B cell (primary cell): ENCODE measurements around the gene IL25. TPM values are rescaled to one million over a fixed set of nuclear protein-coding genes. Genes with fewer than 3 reads are reported as not detected.

ENCODE experiments used
- ATAC-seq: fragments of 200-7000 bp; cut with Tn5 transposase; one replicate; pipeline ENCODE4 v1.10.0; 2021; ENCODE audit warnings: low read depth, mild to moderate bottlenecking, moderate number of reproducible peaks, moderate library complexity
- CTCF ChIA-PET: fragments of 350-600 bp; sonication (Branson Sonifier 250); formaldehyde crosslinking; loops from one replicate; lab custom pipeline; 2021; ENCODE audit warnings: antibody characterized with exemption, inconsistent platforms; lab: Charles Lee
- POLR2A ChIA-PET: fragments of 350-600 bp; sonication (Branson Sonifier 250); formaldehyde crosslinking; loops from one replicate; lab custom pipeline; 2021; ENCODE audit warnings: antibody characterized with exemption; lab: Charles Lee
- DNase-seq: peaks from one replicate; pipeline ENCODE4 v3.0.0; 2013
- H2AFZ ChIP-seq: 2 replicates; pipeline ENCODE4 v1.6.1; 2012; ENCODE audit warnings: mild to moderate bottlenecking, low read depth, low read length; ENCODE audit not compliant: insufficient read depth, poor library complexity, severe bottlenecking
- H3K27ac ChIP-seq, 2 donors: 1 replicate in 1 of 2; 2 replicates in 1 of 2; pipeline ENCODE4 v1.5.1; 2012 to 2013; ENCODE audit warnings: low read length in 2 of 2, mild to moderate bottlenecking in 2 of 2, moderate library complexity in 1 of 2
- H3K27me3 ChIP-seq, 4 experiments: fragments of 200-600 bp in 1 of 4; sonication (generic) in 1 of 4; replicated peaks in 1 of 4; 1 replicate in 2 of 4; 2 replicates in 2 of 4; pipeline versions ENCODE4 v1.6.1 to v1.7.0; 2013 to 2016; ENCODE audit warnings: low read length in 3 of 4, mild to moderate bottlenecking in 2 of 4, mixed read lengths in 1 of 4, moderate library complexity in 1 of 4; ENCODE audit not compliant: insufficient read depth in 4 of 4, control insufficient read depth in 3 of 4; ENCODE audit errors: control extremely low read depth in 1 of 4
- H3K36me3 ChIP-seq, 2 experiments: replicated peaks in 1 of 2; 1 replicate in 1 of 2; 2 replicates in 1 of 2; pipeline versions ENCODE4 v1.6.1 to v1.7.1; 2013; ENCODE audit warnings: low read length in 1 of 2; ENCODE audit not compliant: insufficient read depth in 2 of 2, control insufficient read depth in 1 of 2; ENCODE audit errors: control extremely low read depth in 1 of 2, extremely low read depth in 1 of 2
- H3K4me1 ChIP-seq, 2 donors: fragments of 200-600 bp in 1 of 2; sonication (generic) in 1 of 2; 1 replicate in 1 of 2; 2 replicates in 1 of 2; pipeline versions ENCODE4 v1.5.1 to v1.6.1; 2013 to 2017; ENCODE audit warnings: low read length in 2 of 2; ENCODE audit not compliant: control insufficient read depth in 2 of 2, insufficient read depth in 2 of 2
- H3K4me2 ChIP-seq: replicated peaks from 2 replicates; pipeline ENCODE3; 2012; ENCODE audit warnings: mild to moderate bottlenecking, low read depth, low read length; ENCODE audit not compliant: poor library complexity, severe bottlenecking
- H3K4me3 ChIP-seq, 5 experiments: fragments of 200-600 bp in 1 of 5; sonication (generic) in 1 of 5; 1 replicate in 3 of 5; 2 replicates in 2 of 5; pipeline versions ENCODE4 v1.5.1 to v1.7.0; 2011 to 2016; ENCODE audit warnings: low read length in 4 of 5, mild to moderate bottlenecking in 4 of 5, low read depth in 2 of 5, control low read depth in 1 of 5, moderate library complexity in 1 of 5; ENCODE audit not compliant: insufficient read depth in 1 of 5; ENCODE audit errors: control extremely low read depth in 1 of 5, extremely low read depth in 1 of 5
- H3K79me2 ChIP-seq: fragments of 200-600 bp; sonication (generic); one replicate; pipeline ENCODE4 v1.6.0; 2016; ENCODE audit warnings: low read length; ENCODE audit not compliant: control insufficient read depth, insufficient read depth
- H3K9ac ChIP-seq: fragments of 200-600 bp; sonication (generic); 2 replicates; pipeline ENCODE4 v1.6.1; 2017; ENCODE audit warnings: mild to moderate bottlenecking, low read length, moderate library complexity
- H3K9me3 ChIP-seq, 3 donors: one replicate each; pipeline versions ENCODE4 v1.6.1 to v1.7.1; 2013; ENCODE audit warnings: low read length in 2 of 3; ENCODE audit not compliant: control insufficient read depth in 2 of 3, insufficient read depth in 1 of 3; ENCODE audit errors: control extremely low read depth in 1 of 3
- H4K20me1 ChIP-seq: 2 replicates; pipeline ENCODE4 v1.6.0; 2012; ENCODE audit warnings: mild to moderate bottlenecking, low read length; ENCODE audit not compliant: insufficient read depth, control insufficient read depth, poor library complexity, severe bottlenecking
- H3K27ac Mint-ChIP-seq: one replicate; pipeline ENCODE4 v1.8.0; 2021; ENCODE audit warnings: mixed read lengths
- H3K27me3 Mint-ChIP-seq: one replicate; pipeline ENCODE4 v1.8.0; 2021; ENCODE audit warnings: mixed read lengths
- H3K4me1 Mint-ChIP-seq: one replicate; pipeline ENCODE4 v1.8.0; 2021; ENCODE audit warnings: mixed read lengths
- H3K4me3 Mint-ChIP-seq: one replicate; pipeline ENCODE4 v1.8.0; 2021; ENCODE audit warnings: mixed read lengths
- H3K9me3 Mint-ChIP-seq: one replicate; pipeline ENCODE4 v1.8.0; 2022; ENCODE audit warnings: mixed read lengths; ENCODE audit not compliant: insufficient read depth
- CTCF ChIP-seq: fragments of 200-600 bp; IDR thresholded peaks from one replicate; pipeline ENCODE4 v1.8.0; 2022; ENCODE audit warnings: antibody characterized with exemption, mild to moderate bottlenecking
- EZH2 ChIP-seq: IDR thresholded peaks from 2 replicates; pipeline ENCODE4 v1.6.1; 2012; ENCODE audit warnings: borderline replicate concordance, low read depth, mild to moderate bottlenecking, moderate library complexity, low read length; ENCODE audit not compliant: insufficient read depth, poor library complexity, severe bottlenecking
- WGBS: methylation state at CpG from one replicate; pipeline ENCODE4 v1.1.5; 2013; ENCODE audit warnings: missing lambda C conversion rate; ENCODE audit not compliant: insufficient coverage; 5-methylcytosine and 5-hydroxymethylcytosine counted together
- intact Hi-C: fragments of 100-400 bp; cut with micrococcal nuclease; formaldehyde crosslinking; loops from one replicate; pipeline ENCODE4 v1.10.0; 2022
- polyA plus RNA-seq: library from polyadenylated mRNA; depleted of rRNA; stranded (reverse); fragments of >200 nt; gene quantifications from 2 replicates; pipeline ENCODE4 v1.2.3, GENCODE V29; 2012
- total RNA-seq, 2 donors: library from RNA; stranded (reverse); fragments of 120-200 nt in 1 of 2; gene quantifications; 1 replicate in 1 of 2; 2 replicates in 1 of 2; pipeline versions ENCODE4 v1.2.3 to v1.2.4, GENCODE V29; 2013 to 2022

The IL25 gene
- total and polyA plus RNA-seq, 2 donors (not counting 1 experiment from before 2014, with no cell fraction given) = not detected

- POLR2A ChIA-PET = no interaction called here
- Histone ChIP-seq H4K20me1 (no peaks in the 10 kb centered on the region), H3K27me3 (peaks cover 0 to 26% (median 4%) of the 10 kb centered on the region in 4 experiments), H3K4me2 (no peak overlapping the region), H3K79me2 (no peaks in the 10 kb centered on the region), H3K27ac (no peak overlapping the region), H3K4me3 (no peak overlapping the region), H3K9me3 (peaks cover 0 to 1% (median 0%) of the 10 kb centered on the region in 3 donors), H3K36me3 (no peaks in the 10 kb centered on the region), H2AFZ (no peak overlapping the region), H3K9ac (no peak overlapping the region), H3K4me1 (no peaks in the 10 kb centered on the region)
- Mint-ChIP-seq H3K9me3 (no peaks in the 10 kb centered on the region), H3K27me3 (peaks cover 36% of the 10 kb centered on the region), H3K4me3 (no peak overlapping the region), H3K4me1 (no peaks in the 10 kb centered on the region), H3K27ac (no peak overlapping the region)
- DNase-seq (no peak), ATAC-seq (no peak)
- CTCF ChIA-PET = interaction anchor here (0.7 to 1.7 kb wide), 2 partner anchors 20 to 33 kb away, joined by 3 to 4 read pairs; no protein-coding TSS in a partner anchor
- intact Hi-C loops = no loop called here
- TF ChIP-seq EZH2 (no peak), CTCF (no peak)
- WGBS = 88% methylated on average over 17 of the region's 22 CpGs
Measured at GRCh38 chr14:23359722-23360447, 12.7 kb upstream of the IL25 start.

DNA sequence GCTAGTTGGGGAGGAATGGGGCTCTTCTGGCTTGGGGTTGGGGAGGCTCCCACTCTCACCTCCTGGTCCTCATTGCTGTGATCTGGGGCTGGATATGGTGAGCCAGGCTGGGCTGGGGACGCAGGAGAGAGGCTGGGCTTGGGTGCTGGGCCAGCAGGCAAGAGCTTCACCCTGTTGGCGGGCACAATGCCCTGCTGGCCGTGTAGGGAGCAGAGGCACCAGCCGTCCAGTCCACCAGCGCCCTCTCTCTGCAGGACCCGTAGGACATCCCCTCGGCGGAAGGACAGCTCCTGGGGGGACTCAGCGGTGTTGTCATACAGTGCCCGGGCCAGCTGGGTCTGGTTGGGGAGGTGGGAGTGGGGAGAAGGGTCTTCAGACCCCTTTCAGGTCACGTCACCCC, 12.1 kb upstream of the IL25 start:
- no peak overlapping the region for H3K4me3 ChIP-seq
- intact Hi-C loops = no loop called here
- Mint-ChIP-seq H3K4me3 (no peak overlapping the region), H3K9me3 (no peaks in the 10 kb centered on the region), H3K27me3 (peaks cover 32% of the 10 kb centered on the region), H3K27ac (no peak overlapping the region), H3K4me1 (no peaks in the 10 kb centered on the region)
- H3K27me3 ChIP-seq = peaks cover 0 to 22% (median 5%) of the 10 kb centered on the region in 4 experiments
- H4K20me1 ChIP-seq = no peaks in the 10 kb centered on the region
- peaks cover 0 to 3% (median 0%) of the 10 kb centered on the region in 3 donors for H3K9me3 ChIP-seq
- H3K27ac ChIP-seq = no peak overlapping the region
- no peak for DNase-seq
- POLR2A ChIA-PET = no interaction called here
- TF ChIP-seq EZH2 (no peak), CTCF (no peak)
- no peaks in the 10 kb centered on the region for H3K36me3 ChIP-seq
- H3K4me2 ChIP-seq = no peak overlapping the region
- H2AFZ ChIP-seq = no peak overlapping the region
- no peak for ATAC-seq
- WGBS = 86% methylated on average over 6 of the region's 11 CpGs
- H3K9ac ChIP-seq = no peak overlapping the region
- H3K4me1 ChIP-seq = no peaks in the 10 kb centered on the region
- H3K79me2 ChIP-seq = no peaks in the 10 kb centered on the region
- CTCF ChIA-PET = interaction anchor here (0.7 to 1.7 kb wide), 2 partner anchors 19 to 34 kb away, joined by 3 to 4 read pairs; no protein-coding TSS in a partner anchor
